T47D (cell line): ENCODE results near the gene MRPS15.

Experiments used
- DNase-seq, 2 experiments: peaks; one replicate each; pipeline versions ENCODE4 v3.0.0 to v3.0.0-alpha.2; 2011 to 2012; ENCODE audit warnings: low read depth in 1 of 2, low spot score in 1 of 2
- JUND ChIP-seq: IDR thresholded peaks from 2 replicates; pipeline ENCODE4 v1.6.1; 2012; ENCODE audit warnings: low read depth
- in situ Hi-C: cut with HindIII; loops from 2 replicates; pipeline ENCODE4 v1.10.0; 2016; ENCODE audit warnings: low sequenced_read_pairs, low pct_unique_long_range_greater_than_20kb

Gene MRPS15

DNA sequence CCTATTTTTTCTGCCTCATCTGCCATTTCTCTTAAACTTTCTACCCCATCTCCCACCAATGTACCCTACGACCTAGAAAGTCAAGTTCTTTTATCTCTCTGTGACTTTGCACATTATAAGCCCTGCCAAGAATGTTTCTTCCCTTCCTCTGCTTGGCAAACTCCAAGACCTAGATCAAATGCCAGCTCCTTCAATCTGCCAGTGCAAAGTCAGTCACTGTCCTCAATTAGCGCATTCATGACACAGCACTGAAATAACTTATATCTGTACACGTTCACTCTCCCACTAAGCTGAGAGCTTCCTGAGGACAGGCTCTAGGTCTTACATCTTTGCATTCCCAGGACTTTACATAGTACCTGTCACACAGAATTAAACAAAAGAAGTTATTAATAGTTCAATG, 45.0 kb downstream of the MRPS15 start:
- DNase-seq = no peak
- in situ Hi-C loops = no loop called here
- TF ChIP-seq JUND = no peak

DNA sequence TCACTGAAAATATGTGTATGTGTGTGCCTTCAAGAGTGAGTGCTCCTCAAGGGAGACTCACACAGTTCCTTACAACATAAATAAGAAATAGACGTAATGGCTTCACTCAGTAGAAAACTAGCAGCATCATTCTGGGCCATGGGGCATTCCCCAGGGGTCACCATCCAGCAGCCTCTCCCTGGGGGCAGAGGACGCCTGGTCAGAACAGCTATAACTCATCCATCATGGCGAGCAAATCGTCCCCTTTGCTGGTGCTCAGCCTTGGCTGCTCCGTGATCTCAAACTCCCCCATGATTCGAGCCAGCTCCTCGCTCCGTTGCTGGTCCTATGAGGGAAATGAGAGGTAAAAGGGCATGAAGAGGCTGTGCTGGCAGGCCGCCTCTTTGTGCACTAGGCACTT, 46.3 kb downstream of the MRPS15 start:
- DNase-seq = no peak
- no peak for TF ChIP-seq JUND
- in situ Hi-C loops = no loop called here

DNA sequence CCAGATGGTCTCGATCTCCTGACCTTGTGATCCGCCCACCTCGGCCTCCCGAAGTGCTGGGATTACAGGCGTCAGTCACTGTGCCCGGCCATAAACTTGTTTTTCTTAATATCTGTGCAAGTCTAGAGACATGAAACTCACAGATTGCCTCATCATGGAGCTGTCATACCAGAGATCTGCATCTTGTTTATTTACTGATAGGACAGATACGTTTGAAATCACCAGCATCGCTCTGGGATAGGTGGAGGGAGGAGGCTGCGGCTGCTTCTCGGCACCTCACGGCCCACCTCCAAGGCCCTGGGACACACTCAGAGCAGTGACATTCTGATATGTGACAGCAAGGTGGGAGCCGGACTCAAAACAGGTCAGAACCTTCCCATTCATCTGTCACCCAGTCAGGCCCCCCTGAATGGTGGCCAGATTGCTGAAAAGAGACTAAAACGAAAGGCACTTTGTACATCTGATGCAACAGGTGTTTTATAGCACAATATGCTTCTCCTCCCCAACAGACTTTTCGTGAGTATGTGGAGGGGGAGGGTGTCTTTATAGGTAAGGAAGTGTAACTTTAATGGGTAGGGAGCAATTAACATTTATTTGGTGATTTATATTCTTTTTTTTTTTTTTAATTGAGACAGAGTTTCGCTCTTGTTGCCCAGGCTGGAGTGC, 48.4 kb downstream of the MRPS15 start:
- in situ Hi-C loops = no loop called here
- DNase-seq = no peak
- no peak for TF ChIP-seq JUND

DNA sequence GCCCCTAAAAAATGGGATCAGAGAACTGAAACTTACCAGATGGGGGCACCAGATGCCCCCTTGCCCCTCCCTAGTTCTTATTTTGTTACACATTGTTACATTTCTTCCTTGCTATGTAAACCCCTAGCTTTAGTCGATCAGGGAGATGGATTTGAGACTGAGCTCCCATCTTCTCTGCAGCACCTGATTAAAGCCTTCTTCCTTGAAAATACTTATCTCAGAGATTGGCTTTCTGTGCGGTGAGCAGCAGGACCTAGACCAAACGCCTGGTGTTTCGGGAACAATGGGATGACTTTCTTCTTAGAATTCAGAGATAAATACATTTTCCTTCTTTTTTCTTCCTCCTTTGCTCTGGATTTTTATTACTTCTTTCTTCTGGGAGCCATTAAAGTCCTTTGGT, 49.8 kb downstream of the MRPS15 start:
- no peak for TF ChIP-seq JUND
- in situ Hi-C loops = no loop called here
- no peak for DNase-seq

DNA sequence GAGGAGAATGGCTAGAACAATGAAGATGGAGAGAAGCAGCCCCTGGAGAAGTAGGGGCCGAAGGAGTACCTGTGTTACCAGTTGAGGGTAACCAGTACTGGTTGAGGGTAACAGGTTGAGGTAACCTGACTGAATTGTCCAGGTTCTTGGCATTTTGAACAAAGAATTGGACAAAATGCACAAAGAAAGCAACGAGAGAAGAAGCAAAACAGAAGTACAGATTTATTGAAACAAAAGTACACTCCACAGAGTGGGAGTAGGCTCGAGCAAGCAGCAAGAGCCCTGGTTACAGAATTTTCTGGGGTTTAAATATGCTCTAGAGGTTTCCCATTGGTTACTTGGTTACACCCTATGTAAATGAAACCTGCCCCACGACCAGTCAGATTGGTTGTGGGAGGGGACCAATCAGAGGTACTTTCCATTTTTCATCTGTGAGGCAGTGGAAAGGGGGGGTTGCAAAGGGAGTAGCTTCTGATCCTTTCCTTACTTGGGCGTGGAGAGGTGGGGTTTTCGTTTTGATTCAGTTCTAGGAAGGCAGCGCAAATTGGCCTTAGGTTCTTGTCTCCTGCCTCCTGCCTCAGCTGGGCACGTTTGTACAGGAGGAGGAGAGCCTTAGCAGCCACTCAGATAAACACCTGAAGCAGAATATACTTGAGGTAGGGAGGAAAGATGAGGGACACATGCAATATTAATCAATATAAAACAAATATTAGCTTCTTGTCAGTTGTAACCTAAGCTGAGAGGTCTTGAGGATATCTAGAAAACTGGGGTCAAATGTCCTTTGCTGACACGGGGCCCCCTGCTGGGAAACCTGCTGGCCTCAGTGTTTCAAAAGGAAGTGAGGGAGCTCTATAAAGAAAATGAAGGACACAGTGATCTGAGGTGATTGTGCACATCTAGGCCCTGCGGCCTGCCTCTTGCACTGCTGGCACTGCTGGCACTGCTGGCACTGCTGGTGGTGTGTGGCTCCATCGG, 52.2 kb downstream of the MRPS15 start:
- peak in 1 of 2 experiments; percentile 76 for DNase-seq
- in situ Hi-C loops = no loop called here
- TF ChIP-seq JUND = no peak

DNA sequence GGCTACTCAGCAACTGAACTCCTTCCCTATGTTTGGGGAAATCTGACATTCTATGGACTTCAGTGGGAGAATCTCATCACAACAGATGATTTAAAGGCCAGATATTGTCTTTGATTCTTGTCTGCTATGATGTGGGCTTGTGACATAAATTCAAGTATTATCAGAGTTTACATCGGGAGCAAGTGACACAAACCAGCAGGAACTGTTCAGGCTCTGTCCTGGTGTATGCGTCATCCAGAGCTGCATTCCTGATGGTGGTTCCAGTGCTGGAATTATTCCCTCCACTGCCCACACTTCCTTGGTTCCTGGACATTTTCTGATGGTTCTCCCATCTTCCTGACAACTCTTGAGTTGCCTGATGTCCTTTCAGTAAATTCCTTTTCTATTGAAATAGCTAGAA, 55.7 kb downstream of the MRPS15 start:
- in situ Hi-C loops = no loop called here
- no peak for TF ChIP-seq JUND
- DNase-seq = peak; percentile 13 to 63

DNA sequence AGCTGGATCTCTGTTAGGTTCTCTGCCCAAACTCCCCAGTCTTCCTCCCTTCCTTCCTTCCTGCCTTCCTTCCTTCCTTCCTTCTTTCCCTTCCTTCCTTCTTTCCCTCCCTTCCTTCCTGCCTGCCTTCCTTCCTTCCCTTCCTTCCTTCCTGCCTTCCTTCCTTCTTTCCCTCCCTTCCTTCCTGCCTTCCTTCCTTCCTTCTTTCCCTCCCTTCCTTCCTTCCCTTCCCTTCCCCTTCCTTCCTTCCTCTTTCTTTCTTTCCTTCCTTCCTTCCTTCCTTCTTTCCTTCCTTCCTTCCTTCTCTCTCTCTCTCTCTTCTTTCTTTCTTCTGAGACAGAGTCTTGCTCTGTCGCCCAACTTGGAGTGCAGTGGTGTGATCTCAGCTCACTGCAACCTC, 57.7 kb downstream of the MRPS15 start:
- in situ Hi-C loops = no loop called here
- no peak for DNase-seq
- no peak for TF ChIP-seq JUND
